Activated T-cell treated with anti-CD3 and anti-CD28 coated beads, Interleukin-2, amount 50 U/mL, for 48 hours (primary cell): ENCODE results near the gene IL4R.

ENCODE experiments used
- DNase-seq, 2 experiments: peaks; one replicate each; pipeline ENCODE4 v3.0.0-alpha.2; 2020

Gene IL4R

GRCh38 chr16:27363246-27363632, 49.5 kb downstream of the IL4R start:
- no peak for DNase-seq

DNA sequence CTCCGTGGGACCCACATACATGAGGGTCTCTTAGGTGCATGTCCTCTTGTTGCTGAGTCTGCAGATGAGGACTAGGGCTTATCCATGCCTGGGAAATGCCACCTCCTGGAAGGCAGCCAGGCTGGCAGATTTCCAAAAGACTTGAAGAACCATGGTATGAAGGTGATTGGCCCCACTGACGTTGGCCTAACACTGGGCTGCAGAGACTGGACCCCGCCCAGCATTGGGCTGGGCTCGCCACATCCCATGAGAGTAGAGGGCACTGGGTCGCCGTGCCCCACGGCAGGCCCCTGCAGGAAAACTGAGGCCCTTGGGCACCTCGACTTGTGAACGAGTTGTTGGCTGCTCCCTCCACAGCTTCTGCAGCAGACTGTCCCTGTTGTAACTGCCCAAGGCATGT, 50.0 kb downstream of the IL4R start:
- DNase-seq, result no peak

- no peak for DNase-seq
These were observed 50.8 kb downstream of the IL4R start for GRCh38 chr16:27364493-27365141.

GRCh38 chr16:27365142-27366089, 51.6 kb downstream of the IL4R start:
- peak; percentile 45 to 56 for DNase-seq

GRCh38 chr16:27366687-27367460, 53.1 kb downstream of the IL4R start:
- peak; percentile 67 to 68 for DNase-seq

DNA sequence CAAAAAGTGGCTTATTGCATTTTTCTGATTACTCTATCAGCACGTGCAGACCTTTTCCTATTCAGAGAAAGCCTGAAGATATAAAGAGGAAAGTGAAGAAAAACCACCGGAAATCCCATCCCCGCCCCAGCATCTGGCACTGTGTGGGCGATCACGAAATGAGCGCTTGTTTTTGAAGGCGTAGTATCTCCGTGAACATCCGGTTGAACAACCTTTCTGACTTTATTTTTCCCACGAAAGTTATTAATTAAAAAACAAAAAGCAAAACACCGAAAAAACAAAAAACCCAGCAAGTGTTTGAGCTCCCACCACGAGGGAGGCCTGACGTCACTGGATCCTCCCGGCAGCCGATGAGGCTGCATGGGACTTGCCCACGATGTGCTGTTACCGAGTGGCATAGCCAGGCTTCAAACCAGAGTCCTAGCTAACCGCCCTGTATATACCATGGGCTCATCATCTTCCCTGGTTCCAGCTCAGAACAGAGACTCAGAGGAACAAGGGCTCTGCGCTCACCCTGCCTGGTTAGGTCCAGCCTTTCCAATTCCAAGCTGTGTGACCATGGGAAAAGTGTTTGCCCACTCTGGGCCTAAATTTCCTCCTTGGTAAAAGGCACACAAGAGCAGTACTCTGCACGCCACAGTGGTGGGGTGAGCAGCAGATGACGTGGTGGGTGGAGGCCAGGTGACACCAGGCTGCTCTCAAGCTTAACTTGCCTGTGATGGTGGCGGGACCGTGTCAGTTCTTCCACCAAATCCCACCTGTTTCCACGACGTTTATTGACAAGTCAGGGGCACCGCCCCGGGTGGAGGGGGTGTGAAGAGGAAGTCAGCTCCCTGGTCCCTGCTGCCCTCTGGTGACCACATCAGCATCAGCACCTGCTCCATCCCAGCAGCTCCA, 53.9 kb downstream of the IL4R start:
- peak; percentile 89 to 90 for DNase-seq

- DNase-seq, result no peak
These were observed 54.6 kb downstream of the IL4R start for GRCh38 chr16:27368358-27368722.

DNA sequence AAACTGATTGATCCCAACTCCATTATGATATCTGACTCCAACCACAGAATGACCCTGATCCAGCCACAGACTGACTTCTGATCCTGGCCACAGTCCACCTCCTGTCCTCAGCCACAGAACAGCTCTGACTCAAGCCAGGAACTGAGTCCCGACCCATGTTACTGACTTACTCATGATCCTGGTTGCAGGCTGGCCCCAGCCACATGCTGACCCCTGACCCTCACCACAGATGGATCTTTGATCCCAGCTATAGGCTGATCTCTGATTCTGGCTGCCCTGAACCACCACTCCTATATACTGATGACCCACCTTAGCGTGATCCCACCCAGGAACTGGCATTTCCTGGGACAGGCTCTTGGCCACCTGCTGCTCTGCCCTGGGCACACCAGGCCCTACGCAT, 56.0 kb downstream of the IL4R start:
- no peak for DNase-seq

GRCh38 chr16:27370318-27370717, 56.5 kb downstream of the IL4R start:
- DNase-seq, result no peak

GRCh38 chr16:27373312-27373711, 59.5 kb downstream of the IL4R start:
- peak in 1 of 2 experiments; percentile 16 for DNase-seq

- DNase-seq, result peak; percentile 61 to 63
These were observed 60.5 kb downstream of the IL4R start for GRCh38 chr16:27374221-27374803.

GRCh38 chr16:27374804-27375425, 61.1 kb downstream of the IL4R start:
- peak; percentile 82 for DNase-seq

- DNase-seq, result peak; percentile 25 to 34
These were observed 64.1 kb downstream of the IL4R start for GRCh38 chr16:27377666-27378485.

GRCh38 chr16:27378871-27379481, 65.2 kb downstream of the IL4R start:
- peak; percentile 61 to 63 for DNase-seq

GRCh38 chr16:27379919-27380318, 66.1 kb downstream of the IL4R start:
- peak; percentile 15 to 16 for DNase-seq

GRCh38 chr16:27381236-27381635, 67.5 kb downstream of the IL4R start:
- DNase-seq, result peak in 1 of 2 experiments; percentile 11

GRCh38 chr16:27381974-27382855, 68.4 kb downstream of the IL4R start:
- DNase-seq, result peak; percentile 14 to 20

DNA sequence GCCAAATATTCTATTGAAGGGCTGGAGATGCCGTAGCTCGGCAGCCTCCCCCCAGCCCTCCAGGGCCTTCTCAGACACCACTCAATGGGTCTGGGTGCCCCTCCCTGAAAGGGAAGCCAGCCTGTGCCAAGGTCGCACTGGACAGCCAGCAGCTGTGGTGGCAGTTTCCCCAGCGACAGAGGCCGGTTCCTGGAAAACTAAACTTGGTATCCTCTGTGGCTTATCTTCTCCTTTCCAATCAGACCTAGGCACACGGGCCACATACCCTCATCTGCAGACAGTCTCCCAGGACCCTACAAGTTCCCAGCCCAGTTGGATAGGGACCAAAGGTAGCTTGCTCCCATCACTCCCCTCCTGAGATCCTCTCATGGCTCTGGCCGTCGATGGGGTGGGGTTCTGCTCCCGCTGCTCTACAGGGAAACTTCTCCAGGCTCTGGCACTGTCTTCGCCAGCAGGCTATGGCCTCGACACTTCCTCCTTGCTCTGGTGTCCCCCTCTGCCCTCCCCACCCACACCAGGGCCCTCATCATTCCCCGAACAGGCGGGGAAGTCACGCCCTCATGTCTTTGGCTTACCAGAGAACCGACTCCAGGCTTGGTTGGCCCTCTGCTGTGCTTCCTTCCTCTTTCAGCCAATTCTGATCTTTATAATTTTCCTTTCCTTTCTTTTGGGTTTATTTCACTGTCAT, 69.9 kb downstream of the IL4R start:
- peak; percentile 9 to 14 for DNase-seq
